Muscle layer of duodenum (tissue), 2 donors: Measurements from ENCODE around the gene TMEM161B.
"Not testable (repeated sequence)": the region's sequence is repeated elsewhere in the genome, so short reads cannot be mapped to it uniquely, and the experiment has no call there.

Source experiments
- H3K27ac ChIP-seq: one replicate; pipeline ENCODE4 v1.7.0; 2013; ENCODE audit warnings: mild to moderate bottlenecking, low read length
- H3K27me3 ChIP-seq: one replicate; pipeline ENCODE4 v1.7.0; 2013; ENCODE audit warnings: low read depth, mild to moderate bottlenecking, control low read depth, low read length
- H3K36me3 ChIP-seq, 2 donors: one replicate each; pipeline ENCODE4 v1.7.0; 2013; ENCODE audit warnings: low read length in 2 of 2, control low read depth in 1 of 2, mild to moderate bottlenecking in 1 of 2; ENCODE audit not compliant: insufficient read depth in 2 of 2, control insufficient read depth in 1 of 2
- H3K4me1 ChIP-seq, 2 donors: one replicate each; pipeline ENCODE4 v1.7.0; 2013; ENCODE audit warnings: low read length in 2 of 2, mild to moderate bottlenecking in 2 of 2, control low read depth in 1 of 2, moderate library complexity in 1 of 2; ENCODE audit not compliant: insufficient read depth in 2 of 2, control insufficient read depth in 1 of 2
- H3K4me3 ChIP-seq, 2 donors: one replicate each; pipeline ENCODE4 v1.7.0; 2013; ENCODE audit warnings: low read length in 2 of 2, low read depth in 1 of 2, mild to moderate bottlenecking in 1 of 2
- H3K9me3 ChIP-seq, 2 donors: one replicate each; pipeline ENCODE4 v1.7.0; 2013; ENCODE audit warnings: low read length in 2 of 2, control low read depth in 1 of 2, mild to moderate bottlenecking in 1 of 2; ENCODE audit not compliant: control insufficient read depth in 1 of 2
- donor health status: healthy.

TMEM161B gene

DNA sequence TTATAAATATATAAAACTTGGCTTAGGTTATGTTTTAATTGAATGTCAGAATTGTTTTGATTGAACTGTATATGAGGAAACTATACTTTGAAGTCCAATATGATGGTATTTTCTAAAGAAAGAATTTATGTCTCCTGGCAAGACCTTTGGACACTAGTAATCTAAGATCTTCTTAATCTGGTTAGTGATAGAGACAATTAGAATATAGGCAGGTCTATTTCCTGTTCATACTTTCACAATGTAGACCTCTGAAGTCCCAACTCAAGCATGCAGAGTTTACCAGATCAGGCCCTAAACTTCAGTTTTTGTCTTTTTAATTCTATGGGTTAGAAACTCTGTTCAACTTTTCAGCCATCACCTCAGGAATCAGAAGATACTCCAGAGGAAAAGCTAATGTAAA lies 6.9 kb upstream of the TMEM161B start:
- Histone ChIP-seq H3K36me3 (peaks cover 14 to 23% of the 10 kb centered on the region in 2 donors), H3K27ac (no peak overlapping the region), H3K9me3 (no peaks in the 10 kb centered on the region), H3K27me3 (no peaks in the 10 kb centered on the region), H3K4me3 (no peak overlapping the region), H3K4me1 (peaks cover 0 to 2% of the 10 kb centered on the region in 2 donors)

DNA sequence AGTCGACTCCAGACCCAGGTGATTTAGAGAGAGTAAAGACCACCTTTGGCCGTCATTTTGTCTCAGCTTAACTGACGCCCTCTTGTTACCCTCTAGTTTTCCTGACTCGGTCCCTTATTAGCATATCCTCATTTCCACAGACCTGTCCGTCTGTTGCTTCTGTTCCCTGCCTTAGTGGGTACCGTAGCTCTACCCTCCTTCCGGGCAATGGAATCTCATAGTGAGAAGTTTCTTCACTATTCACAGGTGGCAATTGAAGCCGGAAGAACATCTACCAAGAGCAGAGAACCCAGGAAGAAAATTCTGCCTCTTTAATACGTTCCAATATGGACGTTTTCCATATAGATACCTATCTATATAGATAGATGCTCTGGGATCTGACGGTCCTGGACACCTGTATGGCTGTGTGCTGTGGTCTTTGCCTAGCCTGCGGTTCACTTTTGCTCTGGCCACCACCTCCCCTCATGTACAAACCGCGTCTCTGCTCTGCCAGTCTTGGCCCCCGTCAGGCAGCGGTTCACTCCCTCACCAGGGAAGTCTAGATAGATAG lies 652 bp upstream of the TMEM161B start:
- H3K9me3 ChIP-seq, result no peaks in the 10 kb centered on the region
- H3K27ac ChIP-seq, result peak overlapping the region; percentile 85
- peak overlapping the region; percentile 98 for H3K4me3 ChIP-seq
- peaks cover 0 to 27% of the 10 kb centered on the region in 2 donors for H3K4me1 ChIP-seq
- peaks cover 4 to 18% of the 10 kb centered on the region in 2 donors for H3K36me3 ChIP-seq
- no peaks in the 10 kb centered on the region for H3K27me3 ChIP-seq

GRCh38 chr5:88264565-88264964 lies 4.1 kb downstream of the TMEM161B start:
- H3K27me3 ChIP-seq, H3K36me3 ChIP-seq, H3K9me3 ChIP-seq, H3K27ac ChIP-seq, H3K4me3 ChIP-seq: not testable (repeated sequence)
- H3K4me1 ChIP-seq, result peaks cover 0 to 15% of the 10 kb centered on the region in 2 donors

DNA sequence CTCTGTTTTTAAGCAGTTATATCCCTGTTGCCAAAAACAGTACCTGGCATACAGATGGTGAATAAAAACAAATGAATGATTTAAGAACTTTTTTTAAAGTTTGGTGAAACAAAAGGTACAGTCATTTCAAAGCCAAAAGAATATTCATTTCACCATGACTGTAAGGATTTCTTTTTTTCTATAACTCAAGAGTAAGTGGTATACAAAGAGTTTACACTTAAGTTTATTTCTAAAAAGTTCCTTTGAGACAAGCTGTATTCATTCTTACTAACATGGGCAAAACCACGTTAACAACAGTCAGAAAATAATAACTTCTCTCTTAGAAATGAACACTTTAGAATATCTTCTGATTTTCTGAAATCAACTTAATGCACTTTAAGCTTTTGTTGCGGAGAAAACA lies 5.3 kb downstream of the TMEM161B start:
- no peaks in the 10 kb centered on the region for H3K9me3 ChIP-seq
- H3K36me3 ChIP-seq, result no peaks in the 10 kb centered on the region
- peaks cover 0 to 11% of the 10 kb centered on the region in 2 donors for H3K4me1 ChIP-seq
- H3K27ac ChIP-seq, result no peak overlapping the region
- H3K27me3 ChIP-seq, result no peaks in the 10 kb centered on the region
- H3K4me3 ChIP-seq, result no peak overlapping the region

- no peaks in the 10 kb centered on the region for H3K27me3 ChIP-seq
- H3K9me3 ChIP-seq, result no peaks in the 10 kb centered on the region
- no peaks in the 10 kb centered on the region for H3K4me1 ChIP-seq
- H3K36me3 ChIP-seq, result no peaks in the 10 kb centered on the region
- no peak overlapping the region for H3K27ac ChIP-seq
- H3K4me3 ChIP-seq, result no peak overlapping the region
Observed at GRCh38 chr5:88262116-88262515, 6.5 kb downstream of the TMEM161B start.

DNA sequence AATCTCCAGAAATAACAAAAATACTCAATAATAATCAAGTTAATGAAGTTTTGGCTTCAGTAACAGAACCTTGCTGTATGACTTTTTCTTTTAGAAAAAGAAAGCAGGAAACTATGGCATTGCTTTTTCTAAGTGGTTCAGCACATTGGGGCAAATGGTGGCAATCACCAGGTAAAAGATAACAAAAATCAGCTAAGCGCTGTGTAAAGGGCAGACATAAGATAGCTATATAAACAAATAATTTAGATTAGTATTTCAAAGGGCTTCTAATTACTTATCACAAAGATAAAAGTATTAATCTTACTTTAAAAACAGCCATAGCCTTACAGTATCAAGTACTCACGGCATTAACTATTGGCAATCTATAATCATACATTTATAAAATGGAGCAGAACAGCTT lies 10.0 kb downstream of the TMEM161B start:
- Histone ChIP-seq H3K4me3 (no peak overlapping the region), H3K27ac (no peak overlapping the region), H3K36me3 (no peaks in the 10 kb centered on the region), H3K9me3 (no peaks in the 10 kb centered on the region), H3K27me3 (no peaks in the 10 kb centered on the region), H3K4me1 (no peaks in the 10 kb centered on the region)

DNA sequence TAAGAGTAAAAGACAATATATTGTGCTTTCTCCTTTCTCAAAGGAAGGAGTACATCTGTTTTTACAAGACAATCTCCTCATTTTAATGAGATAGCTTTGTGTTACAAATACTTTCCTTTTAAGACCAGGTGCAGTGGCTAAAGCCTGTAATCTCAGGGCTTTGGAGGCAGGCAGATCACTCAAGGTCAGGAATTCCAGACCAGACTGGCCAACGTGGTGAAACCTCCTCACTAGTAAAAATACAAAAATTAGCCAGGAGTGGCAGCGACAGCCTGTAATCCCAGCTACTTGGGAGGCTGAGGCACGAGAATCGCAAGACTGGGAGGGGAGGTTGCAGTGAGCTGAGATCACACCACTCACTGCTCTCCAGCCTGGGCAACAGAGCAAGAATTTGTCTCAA lies 11.8 kb downstream of the TMEM161B start:
- H3K9me3 ChIP-seq, result no peaks in the 10 kb centered on the region
- H3K27me3 ChIP-seq, result no peaks in the 10 kb centered on the region
- H3K4me3 ChIP-seq, result no peak overlapping the region
- H3K27ac ChIP-seq, result no peak overlapping the region
- no peaks in the 10 kb centered on the region for H3K36me3 ChIP-seq
- no peaks in the 10 kb centered on the region for H3K4me1 ChIP-seq

DNA sequence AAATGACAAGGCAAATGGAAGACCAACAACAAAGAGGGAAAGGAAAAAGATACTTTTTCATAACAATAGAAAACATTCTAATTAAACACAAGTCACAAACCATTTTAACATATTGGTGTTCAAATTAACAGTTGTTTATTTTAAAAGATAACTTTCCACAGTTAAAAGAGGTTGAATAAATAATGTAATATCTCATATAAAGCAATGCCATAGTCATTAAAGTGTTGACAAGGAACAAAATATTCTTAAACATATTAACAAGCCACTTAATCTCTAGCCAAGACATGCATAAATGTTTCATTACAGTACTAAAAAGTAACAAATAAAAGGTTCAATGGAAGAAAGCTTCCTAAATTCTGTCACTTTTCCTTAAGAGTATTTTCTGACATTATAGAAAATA lies 12.6 kb downstream of the TMEM161B start:
- H3K9me3 ChIP-seq, result no peaks in the 10 kb centered on the region
- no peaks in the 10 kb centered on the region for H3K27me3 ChIP-seq
- no peak overlapping the region for H3K27ac ChIP-seq
- no peaks in the 10 kb centered on the region for H3K36me3 ChIP-seq
- no peak overlapping the region for H3K4me3 ChIP-seq
- no peaks in the 10 kb centered on the region for H3K4me1 ChIP-seq

DNA sequence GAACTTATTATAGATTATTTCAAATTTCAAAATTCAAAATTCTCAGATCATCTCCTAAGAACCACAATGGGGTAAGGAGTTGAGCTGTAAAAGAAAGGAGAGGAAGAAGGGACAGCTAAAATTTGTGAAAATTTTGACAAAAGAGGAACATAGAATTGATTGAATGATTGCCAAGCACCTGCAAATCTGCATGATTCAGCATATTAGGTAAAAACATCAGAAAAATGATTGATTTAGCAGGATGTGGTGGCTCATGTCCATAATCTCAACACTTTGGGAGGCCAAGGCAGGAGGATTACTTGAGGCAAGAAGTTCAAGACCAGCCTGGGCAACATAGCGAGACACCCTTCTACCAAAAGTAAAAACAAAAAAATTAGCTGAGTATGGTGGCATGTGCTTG lies 14.3 kb downstream of the TMEM161B start:
- no peaks in the 10 kb centered on the region for H3K4me1 ChIP-seq
- H3K4me3 ChIP-seq, result no peak overlapping the region
- H3K27ac ChIP-seq, result no peak overlapping the region
- H3K36me3 ChIP-seq, result no peaks in the 10 kb centered on the region
- H3K9me3 ChIP-seq, result no peaks in the 10 kb centered on the region
- no peaks in the 10 kb centered on the region for H3K27me3 ChIP-seq

DNA sequence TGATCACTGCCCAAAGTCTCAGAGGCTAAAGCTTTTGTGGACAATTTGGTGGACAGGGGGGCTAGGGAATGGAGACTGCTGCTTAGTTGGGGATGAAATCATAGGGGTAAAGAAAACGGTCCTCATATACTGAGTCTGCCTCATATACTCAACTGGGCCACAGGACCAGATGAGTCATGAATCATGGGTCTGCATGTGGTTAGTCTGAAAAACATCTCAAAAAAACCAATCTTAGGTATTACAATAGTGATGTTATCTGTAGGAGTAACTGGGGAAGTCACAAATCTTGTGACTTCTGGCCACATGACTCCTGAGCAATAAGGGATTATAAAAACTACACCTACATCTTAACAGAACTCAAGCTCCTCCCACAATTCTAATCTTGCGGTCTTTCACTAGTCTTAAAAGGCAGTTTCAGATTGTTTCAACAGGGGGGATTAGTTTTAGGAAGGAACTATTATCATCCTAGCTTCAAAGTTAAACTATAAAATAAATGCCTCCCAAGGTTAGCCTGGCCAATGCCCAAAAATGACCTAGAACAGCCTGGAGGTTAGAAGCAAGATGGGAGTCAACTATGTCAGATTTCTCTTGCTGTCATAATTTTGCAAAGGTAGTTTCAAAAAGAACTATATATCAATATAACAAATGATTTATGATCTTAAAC lies 17.5 kb downstream of the TMEM161B start:
- no peaks in the 10 kb centered on the region for H3K4me1 ChIP-seq
- no peak overlapping the region for H3K4me3 ChIP-seq
- H3K27me3 ChIP-seq, result no peaks in the 10 kb centered on the region
- no peaks in the 10 kb centered on the region for H3K36me3 ChIP-seq
- no peak overlapping the region for H3K27ac ChIP-seq
- H3K9me3 ChIP-seq, result no peaks in the 10 kb centered on the region

DNA sequence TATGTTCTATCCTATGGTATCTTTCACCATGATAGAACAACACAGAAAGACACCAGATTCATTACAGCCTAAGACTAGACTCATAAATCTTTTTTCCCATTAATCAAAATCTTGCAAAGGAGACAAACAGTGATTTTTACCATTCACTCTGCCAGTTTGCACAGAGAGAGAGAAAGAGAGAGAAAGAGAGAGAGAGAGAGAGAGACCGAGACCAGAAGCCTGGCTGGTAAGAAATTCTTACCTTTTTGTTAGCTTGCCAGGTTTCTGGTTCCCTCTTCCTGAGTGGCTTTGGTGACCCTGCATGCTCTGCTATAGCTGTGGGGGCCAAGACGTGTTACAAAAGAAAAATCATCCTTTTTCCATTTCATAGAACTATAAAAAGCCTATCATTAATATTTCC lies 18.6 kb downstream of the TMEM161B start:
- H3K4me3 ChIP-seq, result no peak overlapping the region

More for the DNA sequence above, 18.6 kb downstream of the TMEM161B start:
- no peaks in the 10 kb centered on the region for H3K4me1 ChIP-seq
- H3K36me3 ChIP-seq, result no peaks in the 10 kb centered on the region
- no peak overlapping the region for H3K27ac ChIP-seq
- no peaks in the 10 kb centered on the region for H3K27me3 ChIP-seq
- no peaks in the 10 kb centered on the region for H3K9me3 ChIP-seq
